Hippocampal formation (tissue), 2 donors: ENCODE data around the gene SLC2A6.

ENCODE experiments used
- DNase-seq, 2 donors: peaks; one replicate each; lab custom pipeline; 2025; lab: John Stamatoyannopoulos, UW

SLC2A6 gene

GRCh38 chr9:133477992-133478850 lies 678 bp downstream of the SLC2A6 start:
- DNase-seq, result no peak

GRCh38 chr9:133477461-133477860 lies 1.4 kb downstream of the SLC2A6 start:
- no peak for DNase-seq

DNA sequence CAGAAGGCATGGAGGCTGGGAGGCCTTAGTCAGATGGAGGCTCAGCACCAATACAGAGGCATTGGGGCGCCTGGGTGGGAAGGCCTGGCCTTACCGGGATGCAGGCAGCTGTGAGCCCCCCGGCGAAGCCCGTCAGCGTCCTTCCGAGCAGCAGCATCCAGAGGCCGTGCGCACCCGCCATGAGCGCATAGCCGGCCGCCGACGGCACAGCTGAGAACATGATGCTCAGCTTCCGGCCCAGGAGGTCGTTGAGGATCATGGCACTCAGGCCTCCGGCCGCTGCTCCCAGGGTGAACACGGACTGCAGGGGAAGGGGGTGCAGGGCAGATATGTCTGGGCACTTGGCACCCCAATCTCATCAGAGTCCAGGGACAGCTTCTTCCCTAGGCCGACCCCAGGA lies 2.0 kb downstream of the SLC2A6 start:
- no peak for DNase-seq

DNA sequence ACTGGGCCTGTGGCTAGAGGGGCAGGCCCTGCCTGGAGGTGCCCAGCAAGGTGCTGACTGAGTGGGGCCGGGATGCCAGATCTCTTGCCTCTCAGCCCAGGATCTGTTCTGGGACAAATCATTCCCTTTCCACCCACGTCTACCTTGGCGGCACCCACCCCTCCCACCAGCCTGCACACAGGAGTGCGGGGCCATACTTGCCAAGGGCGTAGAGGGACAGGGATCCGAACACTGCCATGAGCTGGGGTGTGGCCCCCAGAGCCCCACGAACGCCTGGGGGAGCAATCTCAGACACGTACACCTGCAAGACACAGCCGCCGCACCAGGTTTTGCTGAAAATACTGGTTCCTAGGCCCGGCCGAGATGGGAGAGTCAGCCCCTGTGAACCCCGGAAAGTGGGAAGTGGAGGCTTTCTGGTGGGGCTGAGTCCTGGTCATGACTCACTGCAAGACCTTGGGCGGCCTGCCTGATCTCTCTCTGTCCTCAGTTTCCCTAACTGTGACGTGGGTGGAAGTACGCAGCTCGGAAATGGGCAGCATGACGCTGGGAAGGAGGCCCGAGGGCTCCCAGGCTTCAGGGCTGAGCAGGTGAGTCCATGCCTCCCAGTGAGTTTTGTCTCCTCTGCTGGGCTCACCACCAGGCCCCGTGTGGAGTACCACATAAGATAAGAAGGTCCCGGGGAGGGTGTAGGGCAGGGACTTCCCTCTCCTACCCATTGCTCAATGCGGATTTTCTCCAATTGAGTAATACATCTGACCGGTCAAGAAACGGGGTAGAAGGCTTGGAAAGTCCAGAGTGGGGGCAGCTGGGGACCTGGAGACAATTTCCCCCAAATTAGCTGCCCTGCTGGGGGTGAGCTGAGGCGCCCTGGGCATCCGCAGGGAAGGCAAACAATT lies 2.6 kb downstream of the SLC2A6 start:
- DNase-seq, result no peak

GRCh38 chr9:133475292-133476012 lies 3.4 kb downstream of the SLC2A6 start:
- no peak for DNase-seq

DNA sequence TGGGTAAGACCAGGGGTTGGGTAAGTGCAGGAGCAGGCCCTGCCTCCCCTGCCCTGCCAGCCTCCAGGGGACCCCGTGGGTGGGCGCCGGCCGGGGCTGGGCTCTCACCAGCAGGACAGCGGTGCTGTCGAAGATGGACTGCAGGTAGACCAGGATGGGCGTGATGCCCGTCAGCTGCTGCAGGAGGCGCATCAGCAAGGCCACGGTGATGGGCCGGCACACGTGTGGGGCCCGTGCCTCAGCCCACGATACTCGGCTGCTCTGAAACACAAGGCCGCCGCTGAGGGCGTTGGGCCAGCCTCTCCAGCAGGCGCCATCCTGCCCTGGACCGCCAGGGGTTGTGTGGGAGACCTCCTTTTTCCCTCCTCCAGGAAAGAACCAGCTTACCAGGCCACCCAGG lies 4.0 kb downstream of the SLC2A6 start:
- no peak for DNase-seq

DNA sequence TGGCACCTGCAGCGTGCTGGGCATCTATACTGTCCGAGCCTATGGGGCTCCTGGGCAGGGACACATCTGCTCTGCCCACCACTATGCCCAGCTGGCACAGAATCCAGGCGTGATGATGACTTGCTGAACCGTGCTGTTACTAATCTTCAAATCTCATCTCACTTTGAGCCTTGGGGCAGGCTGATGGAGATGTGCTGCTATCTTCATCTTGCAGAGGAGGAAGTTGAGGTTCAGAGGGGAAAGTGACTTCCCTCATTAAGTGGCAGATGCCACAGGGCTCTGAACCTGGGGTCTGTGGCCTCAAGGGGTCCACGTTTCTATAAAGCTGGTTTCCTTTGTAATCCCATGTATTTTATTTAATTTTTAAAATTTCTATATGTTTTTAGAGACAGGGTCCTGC lies 4.7 kb downstream of the SLC2A6 start:
- no peak for DNase-seq

DNA sequence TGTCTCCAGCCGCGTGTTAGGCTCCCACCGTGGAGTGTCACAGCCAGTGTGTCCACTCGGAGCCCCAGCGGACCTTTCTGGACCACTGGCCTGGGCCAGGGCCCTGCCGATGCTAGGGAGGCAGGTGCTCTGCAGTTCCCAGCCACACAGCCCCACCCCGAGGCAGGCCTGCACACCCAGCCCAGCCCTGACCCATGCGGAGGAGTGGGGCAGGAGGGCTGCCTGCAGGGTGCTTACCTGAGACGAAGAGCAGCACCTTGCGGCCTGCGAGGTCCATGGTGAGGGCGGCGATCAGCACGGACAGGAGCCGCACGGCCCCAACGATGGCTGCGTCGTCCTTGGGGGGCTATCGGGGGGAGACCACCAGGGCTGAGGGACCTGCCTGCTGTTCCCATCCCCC lies 5.2 kb downstream of the SLC2A6 start:
- DNase-seq, result no peak

GRCh38 chr9:133472753-133473378 lies 6.0 kb downstream of the SLC2A6 start:
- no peak for DNase-seq

- DNase-seq, result no peak
Observed at GRCh38 chr9:133472277-133472645, 6.6 kb downstream of the SLC2A6 start.

- no peak for DNase-seq
Observed at GRCh38 chr9:133471551-133472276, 7.2 kb downstream of the SLC2A6 start.

DNA sequence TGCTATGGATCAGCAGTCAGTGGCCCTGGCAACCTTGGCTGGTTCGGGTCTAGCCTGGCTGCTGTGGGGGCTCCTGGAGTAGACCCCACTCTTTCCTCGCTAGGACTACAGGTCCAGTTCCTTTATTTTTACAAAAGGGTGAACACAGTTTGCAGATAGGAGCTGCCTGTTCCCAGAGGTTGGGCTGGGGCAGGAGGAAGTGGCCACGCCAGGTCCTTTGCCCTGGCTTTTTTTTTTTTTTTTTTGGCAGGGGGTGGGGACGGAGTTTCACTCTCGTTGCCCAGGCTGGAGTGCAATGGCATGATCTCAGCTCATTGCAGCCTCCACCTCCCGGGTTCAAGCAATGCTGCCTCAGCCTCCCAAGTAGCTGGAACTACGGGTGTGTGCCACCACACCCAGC lies 7.9 kb downstream of the SLC2A6 start:
- DNase-seq, result no peak

- DNase-seq, result no peak
Observed at GRCh38 chr9:133470427-133470924, 8.4 kb downstream of the SLC2A6 start.

GRCh38 chr9:133468777-133469421 lies 10.0 kb downstream of the SLC2A6 start:
- no peak for DNase-seq

DNA sequence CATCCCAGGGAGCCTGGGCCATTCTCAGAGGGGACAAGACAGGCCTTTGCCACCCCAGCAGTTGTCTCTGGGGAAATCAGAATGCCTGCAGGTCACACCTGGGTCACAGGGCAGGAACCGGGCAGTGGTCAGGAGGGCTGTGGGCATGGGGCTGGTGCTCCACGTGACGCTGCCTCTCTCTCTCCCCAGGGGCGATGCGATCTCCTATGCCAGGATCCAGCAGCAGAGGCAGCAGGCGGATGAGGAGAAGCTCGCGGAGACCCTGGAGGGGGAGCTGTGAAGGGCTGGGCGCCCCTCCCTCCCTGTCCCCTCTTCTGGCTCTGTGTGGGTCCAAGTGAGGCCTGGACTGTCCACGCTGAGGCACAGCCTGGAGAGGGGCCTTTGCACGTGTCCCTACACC lies 10.5 kb downstream of the SLC2A6 start:
- no peak for DNase-seq

GRCh38 chr9:133467101-133467500 lies 11.8 kb downstream of the SLC2A6 start:
- DNase-seq, result no peak

DNA sequence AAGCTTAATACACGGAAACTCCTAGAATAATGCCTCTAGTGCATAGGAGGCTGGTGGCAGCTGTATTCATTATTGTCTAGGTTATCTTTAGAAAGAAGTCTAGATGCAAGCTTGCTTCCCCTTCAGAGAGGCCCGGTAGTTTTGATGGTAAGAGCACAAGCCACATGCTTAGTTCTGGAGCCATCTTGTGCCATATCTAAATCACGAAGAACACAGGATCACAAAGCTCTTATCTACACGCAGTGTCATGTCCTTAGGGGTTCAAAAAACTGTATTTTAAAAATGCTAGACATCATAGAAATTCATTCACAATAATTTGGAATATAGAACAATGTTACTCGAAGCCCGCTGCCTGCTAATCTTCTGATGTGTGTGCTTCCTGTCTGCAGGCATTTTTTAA lies 12.9 kb downstream of the SLC2A6 start:
- no peak for DNase-seq

GRCh38 chr9:133464638-133465037 lies 14.3 kb downstream of the SLC2A6 start:
- no peak for DNase-seq

DNA sequence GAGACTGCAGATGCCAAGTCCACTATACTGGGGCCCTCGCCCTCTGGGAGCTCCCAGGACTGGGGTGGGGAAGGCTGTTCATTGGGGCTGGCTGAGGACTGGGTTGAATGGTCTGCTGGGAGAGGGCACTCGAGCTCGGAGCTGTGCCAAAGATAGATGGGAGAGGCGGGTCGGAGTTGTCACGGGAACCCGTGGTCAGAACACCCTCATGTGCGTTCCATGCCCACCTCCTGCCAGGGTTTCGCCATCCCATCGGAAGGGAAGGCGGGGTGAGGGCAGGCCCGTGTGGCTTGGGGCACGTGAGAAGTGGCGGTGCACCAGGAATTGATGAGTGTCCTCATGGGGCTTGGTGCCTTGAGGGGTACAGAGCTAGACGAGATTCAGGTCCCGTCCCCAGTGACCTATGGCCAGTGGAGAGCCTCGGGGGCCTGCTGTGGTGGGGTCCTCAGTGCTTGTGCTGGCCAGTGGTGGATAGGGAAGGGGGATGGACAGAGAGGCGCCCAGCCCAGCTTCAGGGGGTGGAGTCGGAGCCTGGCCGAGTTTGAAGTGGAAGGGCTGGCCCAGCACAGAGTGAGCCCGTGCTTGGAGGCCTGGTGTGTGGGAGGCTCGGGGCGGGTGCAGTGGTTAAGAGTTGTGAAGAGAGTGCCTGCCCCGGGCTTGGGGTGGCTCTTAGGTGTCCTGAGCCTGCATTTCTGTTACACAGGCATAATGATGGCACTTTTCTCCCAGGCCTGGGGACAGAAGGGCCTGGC lies 14.9 kb downstream of the SLC2A6 start:
- no peak for DNase-seq
